ENCODE measurements around the gene FXYD3.

- TF ChIP-seq CTCF (conservative IDR thresholded peaks at IDR 0.05; ENCODE audit: low read length) (no peak), EZH2phosphoT487 (IDR thresholded peaks at IDR 0.05; ENCODE audit: borderline replicate concordance, low read depth, low read length) (no peak)
Measured at GRCh38 chr19:35086455-35086854, 29.2 kb upstream of the FXYD3 start.

Data from OCI-LY7 (cell line).